IMR-90 (cell line): ENCODE data around the gene RSU1. TPM values are rescaled to one million over a fixed set of nuclear protein-coding genes. Genes with fewer than 3 reads are reported as not detected.

Experiments used
- ATAC-seq: fragments of 200-7000 bp; cut with Tn5 transposase; 2 replicates; pipeline ENCODE4 v1.9.1; 2020; ENCODE audit warnings: low read depth, mild to moderate bottlenecking, moderate library complexity
- BruUV-seq: library from RNA; stranded (reverse); fragments of 400-500 nt; replicated peaks from 2 replicates; lab custom pipeline; 2021; lab: Mats Ljungman, UMichigan
- CTCF ChIA-PET: fragments of 300-600 bp; formaldehyde crosslinking; extraction: SDS; loops from one replicate; lab custom pipeline; 2021; ENCODE audit warnings: antibody characterized with exemption; lab: Yijun Ruan, JAX
- POLR2A ChIA-PET: fragments of 300-600 bp; sonication (Branson Sonifier 250); formaldehyde crosslinking; loops from one replicate; lab custom pipeline; 2022; ENCODE audit warnings: antibody characterized with exemption; ENCODE audit not compliant: unreplicated experiment; lab: Charles Lee
- DNase-seq: peaks from one replicate; pipeline ENCODE4 v3.0.0; 2013
- H2AFZ ChIP-seq: replicated peaks from 2 replicates; pipeline ENCODE3; 2013; ENCODE audit warnings: low read length, mild to moderate bottlenecking; ENCODE audit not compliant: poor library complexity
- H2AK5ac ChIP-seq: 2 replicates; pipeline ENCODE4 v1.6.1; 2013; ENCODE audit warnings: low read depth, low read length, inconsistent platforms
- H2AK9ac ChIP-seq: replicated peaks from 2 replicates; pipeline ENCODE3; 2013; ENCODE audit warnings: mild to moderate bottlenecking, low read depth, low read length, moderate library complexity; ENCODE audit not compliant: poor library complexity
- H2BK120ac ChIP-seq: 2 replicates; pipeline ENCODE4 v1.6.1; 2013; ENCODE audit warnings: low read depth, low read length, inconsistent platforms
- H2BK15ac ChIP-seq: 3 replicates; pipeline ENCODE4 v1.6.1; 2013; ENCODE audit warnings: low read depth, low read length, inconsistent platforms
- H2BK20ac ChIP-seq: 2 replicates; pipeline ENCODE4 v1.6.1; 2013; ENCODE audit warnings: low read depth, mild to moderate bottlenecking, inconsistent platforms, low read length, moderate library complexity
- H2BK5ac ChIP-seq: 2 replicates; pipeline ENCODE4 v1.6.1; 2013; ENCODE audit warnings: mild to moderate bottlenecking, low read depth, low read length, inconsistent platforms; ENCODE audit not compliant: poor library complexity, severe bottlenecking
- H3K14ac ChIP-seq: replicated peaks from 2 replicates; pipeline ENCODE4 v1.6.1; 2013; ENCODE audit warnings: low read depth, low read length, inconsistent platforms
- H3K18ac ChIP-seq: 2 replicates; pipeline ENCODE4 v1.6.1; 2013; ENCODE audit warnings: low read depth, low read length, control low read depth
- H3K23ac ChIP-seq: 2 replicates; pipeline ENCODE4 v1.6.1; 2013; ENCODE audit warnings: low read depth, low read length, inconsistent platforms
- H3K27ac ChIP-seq: 2 replicates; pipeline ENCODE4 v1.5.1; 2013; ENCODE audit warnings: mild to moderate bottlenecking, control low read depth, low read length; ENCODE audit not compliant: insufficient read depth
- H3K27me3 ChIP-seq: 2 replicates; pipeline ENCODE4 v1.6.1; 2013; ENCODE audit warnings: low read length; ENCODE audit not compliant: control insufficient read depth, insufficient read depth
- H3K36me3 ChIP-seq: 2 replicates; pipeline ENCODE4 v1.6.1; 2013; ENCODE audit warnings: low read length, mixed read lengths; ENCODE audit not compliant: control insufficient read depth, insufficient read depth
- H3K4ac ChIP-seq: 2 replicates; pipeline ENCODE4 v1.6.1; 2013; ENCODE audit warnings: low read depth, low read length, inconsistent platforms
- H3K4me1 ChIP-seq: 2 replicates; pipeline ENCODE4 v1.6.1; 2013; ENCODE audit warnings: low read length, mixed read lengths; ENCODE audit not compliant: control insufficient read depth, insufficient read depth
- H3K4me2 ChIP-seq: 2 replicates; pipeline ENCODE4 v1.6.1; 2013; ENCODE audit warnings: low read depth, mild to moderate bottlenecking, control low read depth, low read length, moderate library complexity
- H3K4me3 ChIP-seq: 2 replicates; pipeline ENCODE4 v1.5.1; 2013; ENCODE audit warnings: low read depth, mild to moderate bottlenecking, control low read depth, low read length, moderate library complexity; ENCODE audit not compliant: insufficient read depth
- H3K56ac ChIP-seq: 2 replicates; pipeline ENCODE4 v1.6.1; 2013; ENCODE audit warnings: low read length, inconsistent platforms; ENCODE audit not compliant: insufficient read depth; ENCODE audit errors: extremely low read depth
- H3K79me1 ChIP-seq, 2 experiments: 2 replicates each; pipeline ENCODE4 v1.6.1; 2013; ENCODE audit warnings: low read length in 2 of 2, inconsistent platforms in 1 of 2, low read depth in 1 of 2
- H3K9ac ChIP-seq: 2 replicates; pipeline ENCODE4 v1.6.1; 2013; ENCODE audit warnings: low read depth, low read length, control low read depth
- H3K9me1 ChIP-seq: 2 replicates; pipeline ENCODE4 v1.6.1; 2013; ENCODE audit warnings: low read length, inconsistent platforms; ENCODE audit not compliant: insufficient read depth
- H3K9me3 ChIP-seq: 2 replicates; pipeline ENCODE4 v1.6.1; 2013; ENCODE audit warnings: low read length; ENCODE audit not compliant: control insufficient read depth, insufficient read depth
- H4K20me1 ChIP-seq: 2 replicates; pipeline ENCODE4 v1.6.1; 2013; ENCODE audit warnings: low read length, inconsistent platforms; ENCODE audit not compliant: insufficient read depth
- H4K5ac ChIP-seq: 2 replicates; pipeline ENCODE4 v1.6.1; 2013; ENCODE audit warnings: mild to moderate bottlenecking, low read depth, low read length, control low read depth
- H4K8ac ChIP-seq, 2 experiments: 2 replicates each; pipeline ENCODE4 v1.6.1; 2013; ENCODE audit warnings: low read depth in 2 of 2, low read length in 2 of 2, control low read depth in 1 of 2, inconsistent platforms in 1 of 2
- H4K91ac ChIP-seq: 2 replicates; pipeline ENCODE4 v1.6.1; 2013; ENCODE audit warnings: low read depth, low read length, inconsistent platforms; ENCODE audit not compliant: insufficient read depth
- BHLHE40 ChIP-seq: fragments of 150-350 bp; IDR thresholded peaks from 2 replicates; pipeline ENCODE4 v1.6.1; 2016; ENCODE audit warnings: mild to moderate bottlenecking, low read depth, low read length
- CEBPB ChIP-seq: IDR thresholded peaks from 2 replicates; pipeline ENCODE4 v1.6.1; 2012; ENCODE audit warnings: low read depth, low read length, improper control_type of control experiment
- CHD1 ChIP-seq: IDR thresholded peaks from 2 replicates; pipeline ENCODE4 v1.6.1; 2012; ENCODE audit warnings: low read depth, low read length, improper control_type of control experiment
- FOS ChIP-seq: fragments of 150-350 bp; IDR thresholded peaks from 2 replicates; pipeline ENCODE4 v1.6.1; 2016; ENCODE audit warnings: low read depth, low read length
- MAFK ChIP-seq: IDR thresholded peaks from 2 replicates; pipeline ENCODE4 v1.6.1; 2012; ENCODE audit warnings: low read depth, low read length, improper control_type of control experiment
- MAZ ChIP-seq: IDR thresholded peaks from 2 replicates; pipeline ENCODE4 v1.6.1; 2012; ENCODE audit warnings: low read depth, mild to moderate bottlenecking, low read length, improper control_type of control experiment, moderate library complexity, borderline replicate concordance
- MXI1 ChIP-seq: IDR thresholded peaks from 2 replicates; pipeline ENCODE4 v1.6.1; 2012; ENCODE audit warnings: low read depth, mild to moderate bottlenecking, low read length, moderate library complexity, borderline replicate concordance
- NFE2L2 ChIP-seq: fragments of 150-350 bp; IDR thresholded peaks from 2 replicates; pipeline ENCODE4 v1.6.1; 2016; ENCODE audit warnings: low read depth, mild to moderate bottlenecking, low read length
- POLR2A ChIP-seq: IDR thresholded peaks from 2 replicates; pipeline ENCODE4 v1.6.1; 2012; ENCODE audit warnings: mild to moderate bottlenecking, low read depth, low read length
- RAD21 ChIP-seq: IDR thresholded peaks from 2 replicates; pipeline ENCODE4 v1.6.1; 2012; ENCODE audit warnings: low read length, improper control_type of control experiment
- RCOR1 ChIP-seq: IDR thresholded peaks from 2 replicates; pipeline ENCODE4 v1.6.1; 2012; ENCODE audit warnings: mild to moderate bottlenecking, low read length, improper control_type of control experiment; ENCODE audit not compliant: insufficient replicate concordance
- RFX5 ChIP-seq: IDR thresholded peaks from 2 replicates; pipeline ENCODE4 v1.8.0; 2012; ENCODE audit warnings: low read depth, mild to moderate bottlenecking, low read length, moderate library complexity
- SMC3 ChIP-seq: fragments of 150-350 bp; IDR thresholded peaks from 2 replicates; pipeline ENCODE4 v1.6.1; 2016; ENCODE audit warnings: low read depth, mild to moderate bottlenecking, antibody characterized with exemption, low read length, moderate library complexity
- WGBS, 2 experiments: methylation state at CpG; one replicate each; pipeline versions ENCODE4 v1.1.5 to v1.1.7; 2013; ENCODE audit warnings: missing lambda C conversion rate in 2 of 2; ENCODE audit not compliant: insufficient read length in 1 of 2; ENCODE audit errors: extremely low coverage in 2 of 2; 5-methylcytosine and 5-hydroxymethylcytosine counted together
- dilution Hi-C: fragments of 300-500 bp; cut with HindIII; formaldehyde crosslinking; loops from one replicate; pipeline ENCODE4 v1.14.3; 2018; ENCODE audit warnings: low sequenced_read_pairs; ENCODE audit not compliant: unreplicated experiment
- in situ Hi-C: fragments of 300-500 bp; cut with MboI; formaldehyde crosslinking; loops from 3 replicates; pipeline ENCODE4 v1.14.3; 2019; ENCODE audit warnings: low sequenced_read_pairs, inconsistent platforms, mixed read lengths
- intact Hi-C: fragments of 100-400 bp; cut with micrococcal nuclease; formaldehyde crosslinking; loops from 2 replicates; pipeline ENCODE4 v1.10.0; 2022
- polyA plus RNA-seq, 3 experiments: library from polyadenylated mRNA; depleted of rRNA; stranded (reverse); fragments of >200 nt; gene quantifications; 2 replicates each; pipeline ENCODE4 v1.2.3, GENCODE V29; 2012; ENCODE audit warnings: low replicate concordance in 1 of 3
- total RNA-seq: library from RNA; depleted of rRNA; stranded (reverse); fragments of >200 nt; gene quantifications from 2 replicates; pipeline ENCODE4 v1.2.3, GENCODE V29; 2012
- TF ChIP-seq, protein P1 (sequence below): fragments of 150-350 bp; IDR thresholded peaks from 2 replicates; pipeline ENCODE4 v1.6.1; 2016; ENCODE audit warnings: low read depth, mild to moderate bottlenecking, low read length, moderate library complexity, borderline replicate concordance
- TF ChIP-seq, protein P2 (sequence below): fragments of 150-350 bp; IDR thresholded peaks from 2 replicates; pipeline ENCODE4 v1.6.1; 2017; ENCODE audit warnings: mild to moderate bottlenecking, antibody characterized with exemption, low read length, low read depth
- TF ChIP-seq, protein P3 (sequence below): conservative IDR thresholded peaks from 2 replicates; pipeline ENCODE4 v1.5.1; 2012; ENCODE audit warnings: mild to moderate bottlenecking, low read depth, low read length, improper control_type of control experiment

RSU1 gene
- total and polyA plus RNA-seq, 2 of the 4 experiments (the other 2 are of a cell fraction): 134 to 148 TPM

DNA sequence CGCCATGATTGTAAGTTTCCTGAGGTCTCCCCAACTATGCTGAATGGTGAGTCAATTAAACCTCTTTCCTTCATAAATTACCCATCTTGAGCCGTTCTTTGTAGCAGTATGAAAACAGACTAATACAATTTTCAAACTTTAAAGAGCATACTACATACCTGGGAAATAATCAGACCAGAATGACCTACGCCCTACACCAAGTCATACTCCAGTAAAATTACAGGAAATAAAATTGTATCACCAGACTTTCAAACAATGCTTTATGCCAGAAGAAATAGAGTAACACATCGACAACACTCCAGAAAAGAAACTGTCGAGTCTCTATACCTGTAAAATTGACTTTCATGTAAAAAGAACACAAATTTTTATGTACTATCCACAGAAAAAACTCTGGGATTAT lies 18.7 kb downstream of the RSU1 start:
- H3K9ac ChIP-seq: no peak overlapping the region
- H3K23ac ChIP-seq: no peak overlapping the region
- no peak overlapping the region for H4K91ac ChIP-seq
- no peak overlapping the region for H3K4me3 ChIP-seq
- no peak overlapping the region for H2AK9ac ChIP-seq
- peaks cover 5% of the 10 kb centered on the region; the same call in 1 of the 2 replicates for H3K9me1 ChIP-seq
- ChIA-PET CTCF (no interaction called here), POLR2A (no interaction called here)
- H4K20me1 ChIP-seq: peaks cover 22% of the 10 kb centered on the region
- no peak overlapping the region for H2AFZ ChIP-seq
- no peaks in the 10 kb centered on the region for H3K36me3 ChIP-seq
- H3K27me3 ChIP-seq: no peaks in the 10 kb centered on the region
- H3K14ac ChIP-seq: no peak overlapping the region
- in situ Hi-C loops (no loop called here), intact Hi-C loops (no loop called here), dilution Hi-C loops (no loop called here)
- no peak overlapping the region for H3K27ac ChIP-seq
- no peak overlapping the region for H4K5ac ChIP-seq
- no peaks in the 10 kb centered on the region for H3K9me3 ChIP-seq
- H3K79me1 ChIP-seq: peaks cover 15 to 58% of the 10 kb centered on the region in 2 experiments
- no peak for ATAC-seq
- no peak overlapping the region for H4K8ac ChIP-seq
- no peak for DNase-seq
- TF ChIP-seq, protein P1, sequence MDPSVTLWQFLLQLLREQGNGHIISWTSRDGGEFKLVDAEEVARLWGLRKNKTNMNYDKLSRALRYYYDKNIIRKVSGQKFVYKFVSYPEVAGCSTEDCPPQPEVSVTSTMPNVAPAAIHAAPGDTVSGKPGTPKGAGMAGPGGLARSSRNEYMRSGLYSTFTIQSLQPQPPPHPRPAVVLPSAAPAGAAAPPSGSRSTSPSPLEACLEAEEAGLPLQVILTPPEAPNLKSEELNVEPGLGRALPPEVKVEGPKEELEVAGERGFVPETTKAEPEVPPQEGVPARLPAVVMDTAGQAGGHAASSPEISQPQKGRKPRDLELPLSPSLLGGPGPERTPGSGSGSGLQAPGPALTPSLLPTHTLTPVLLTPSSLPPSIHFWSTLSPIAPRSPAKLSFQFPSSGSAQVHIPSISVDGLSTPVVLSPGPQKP: no peak
- no peak for TF ChIP-seq FOS
- no peak for TF ChIP-seq RAD21
- no peak for TF ChIP-seq RFX5
- no peak for TF ChIP-seq POLR2A
- no peak for TF ChIP-seq SMC3
- TF ChIP-seq BHLHE40: no peak
- TF ChIP-seq NFE2L2: no peak
- TF ChIP-seq, protein P2, sequence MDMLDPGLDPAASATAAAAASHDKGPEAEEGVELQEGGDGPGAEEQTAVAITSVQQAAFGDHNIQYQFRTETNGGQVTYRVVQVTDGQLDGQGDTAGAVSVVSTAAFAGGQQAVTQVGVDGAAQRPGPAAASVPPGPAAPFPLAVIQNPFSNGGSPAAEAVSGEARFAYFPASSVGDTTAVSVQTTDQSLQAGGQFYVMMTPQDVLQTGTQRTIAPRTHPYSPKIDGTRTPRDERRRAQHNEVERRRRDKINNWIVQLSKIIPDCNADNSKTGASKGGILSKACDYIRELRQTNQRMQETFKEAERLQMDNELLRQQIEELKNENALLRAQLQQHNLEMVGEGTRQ: no peak
- no peak for TF ChIP-seq CEBPB
- no peak for TF ChIP-seq MXI1
- TF ChIP-seq RCOR1: no peak
- TF ChIP-seq, protein P3, sequence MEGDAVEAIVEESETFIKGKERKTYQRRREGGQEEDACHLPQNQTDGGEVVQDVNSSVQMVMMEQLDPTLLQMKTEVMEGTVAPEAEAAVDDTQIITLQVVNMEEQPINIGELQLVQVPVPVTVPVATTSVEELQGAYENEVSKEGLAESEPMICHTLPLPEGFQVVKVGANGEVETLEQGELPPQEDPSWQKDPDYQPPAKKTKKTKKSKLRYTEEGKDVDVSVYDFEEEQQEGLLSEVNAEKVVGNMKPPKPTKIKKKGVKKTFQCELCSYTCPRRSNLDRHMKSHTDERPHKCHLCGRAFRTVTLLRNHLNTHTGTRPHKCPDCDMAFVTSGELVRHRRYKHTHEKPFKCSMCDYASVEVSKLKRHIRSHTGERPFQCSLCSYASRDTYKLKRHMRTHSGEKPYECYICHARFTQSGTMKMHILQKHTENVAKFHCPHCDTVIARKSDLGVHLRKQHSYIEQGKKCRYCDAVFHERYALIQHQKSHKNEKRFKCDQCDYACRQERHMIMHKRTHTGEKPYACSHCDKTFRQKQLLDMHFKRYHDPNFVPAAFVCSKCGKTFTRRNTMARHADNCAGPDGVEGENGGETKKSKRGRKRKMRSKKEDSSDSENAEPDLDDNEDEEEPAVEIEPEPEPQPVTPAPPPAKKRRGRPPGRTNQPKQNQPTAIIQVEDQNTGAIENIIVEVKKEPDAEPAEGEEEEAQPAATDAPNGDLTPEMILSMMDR: no peak
- TF ChIP-seq CHD1: no peak
- TF ChIP-seq MAZ: no peak
- no peak for TF ChIP-seq MAFK
- BruUV-seq: no TSS peak
- no peak overlapping the region for H2BK120ac ChIP-seq
- no peak overlapping the region for H2BK20ac ChIP-seq
- H3K18ac ChIP-seq: no peak overlapping the region
- no peak overlapping the region for H2BK5ac ChIP-seq
- 86% methylated on average over 1 of the region's 5 CpGs; no CpG with 5 or more reads in 1 of the 2 experiments for WGBS, 2 experiments
- H3K4me1 ChIP-seq: no peaks in the 10 kb centered on the region
- H2BK15ac ChIP-seq: no peak overlapping the region
- no peak overlapping the region for H3K56ac ChIP-seq
- H2AK5ac ChIP-seq: no peak overlapping the region
- no peak overlapping the region for H3K4ac ChIP-seq
- H3K4me2 ChIP-seq: no peak overlapping the region
